CD4-positive, alpha-beta T cell (primary cell): ENCODE data around the gene GP1BA. TPM values are rescaled to one million over a fixed set of nuclear protein-coding genes. Genes with fewer than 3 reads are reported as not detected.

Experiments
- ATAC-seq: fragments of 200-7000 bp; cut with Tn5 transposase; one replicate; pipeline ENCODE4 v1.10.0; 2022; ENCODE audit warnings: mild to moderate bottlenecking; ENCODE audit not compliant: poor library complexity
- CTCF ChIA-PET: fragments of 350-600 bp; sonication (Branson Sonifier 250); formaldehyde crosslinking; loops from one replicate; lab custom pipeline; 2021; ENCODE audit warnings: antibody characterized with exemption, inconsistent platforms; lab: Charles Lee
- POLR2A ChIA-PET: fragments of 350-600 bp; sonication (Branson Sonifier 250); formaldehyde crosslinking; loops from one replicate; lab custom pipeline; 2021; ENCODE audit warnings: antibody characterized with exemption, inconsistent platforms; lab: Charles Lee
- DNase-seq, 14 experiments: peaks; one replicate each; pipeline ENCODE4 v3.0.0-alpha.2; 2013 to 2020; ENCODE audit warnings: mixed read lengths in 2 of 14
- H3K27ac ChIP-seq, 2 donors: one replicate each; pipeline versions ENCODE4 v1.5.1 to v1.7.0; 2013; ENCODE audit warnings: low read length in 2 of 2, low read depth in 1 of 2, mild to moderate bottlenecking in 1 of 2
- H3K27me3 ChIP-seq, 2 experiments: 1 replicate in 1 of 2; 2 replicates in 1 of 2; pipeline versions ENCODE4 v1.6.1 to v1.7.0; 2013; ENCODE audit warnings: low read length in 2 of 2, control low read depth in 1 of 2, mild to moderate bottlenecking in 1 of 2, moderate library complexity in 1 of 2; ENCODE audit not compliant: insufficient read depth in 2 of 2, control insufficient read depth in 1 of 2
- H3K36me3 ChIP-seq: one replicate; pipeline ENCODE4 v1.6.1; 2013; ENCODE audit warnings: low read length, control low read depth; ENCODE audit not compliant: insufficient read depth
- H3K4me1 ChIP-seq: one replicate; pipeline ENCODE4 v1.6.1; 2013; ENCODE audit warnings: low read length, control low read depth; ENCODE audit not compliant: insufficient read depth
- H3K4me3 ChIP-seq: one replicate; pipeline ENCODE4 v1.5.1; 2013; ENCODE audit warnings: mild to moderate bottlenecking, low read length, moderate library complexity
- H3K9me3 ChIP-seq, 2 experiments: 1 replicate in 1 of 2; 2 replicates in 1 of 2; pipeline versions ENCODE4 v1.6.1 to v1.7.0; 2013; ENCODE audit warnings: low read length in 2 of 2, mild to moderate bottlenecking in 2 of 2, control low read depth in 1 of 2, moderate library complexity in 1 of 2; ENCODE audit not compliant: control insufficient read depth in 1 of 2, insufficient read depth in 1 of 2
- H3K27ac Mint-ChIP-seq: one replicate; pipeline ENCODE4 v1.8.0; 2020; ENCODE audit warnings: mixed read lengths
- H3K27me3 Mint-ChIP-seq: one replicate; pipeline ENCODE4 v1.8.0; 2021; ENCODE audit warnings: mixed read lengths
- H3K36me3 Mint-ChIP-seq: one replicate; pipeline ENCODE4 v1.8.0; 2021; ENCODE audit warnings: low read depth, mixed read lengths
- H3K4me1 Mint-ChIP-seq: one replicate; pipeline ENCODE4 v1.8.0; 2021; ENCODE audit warnings: low read depth, mixed read lengths
- H3K4me3 Mint-ChIP-seq: one replicate; pipeline ENCODE4 v1.8.0; 2020; ENCODE audit warnings: mild to moderate bottlenecking, mixed read lengths
- H3K9me3 Mint-ChIP-seq: one replicate; pipeline ENCODE4 v1.8.0; 2020; ENCODE audit warnings: mixed read lengths
- CTCF ChIP-seq: fragments of 200-600 bp; IDR thresholded peaks from one replicate; pipeline ENCODE4 v1.8.0; 2022; ENCODE audit warnings: antibody characterized with exemption, mild to moderate bottlenecking
- intact Hi-C, 2 experiments: fragments of 100-400 bp; cut with DNase I in 1 of 2; cut with micrococcal nuclease in 1 of 2; formaldehyde crosslinking; loops; one replicate each; pipeline versions ENCODE4 v1.15.1 to v1.9.0; 2023 to 2025; cut with DNase I, micrococcal nuclease
- total RNA-seq, 174 experiments: library from RNA in 2 of 174; stranded (reverse) in 2 of 174; gene quantifications; one replicate each; pipeline ENCODE4 v1.2.3 and lab custom pipeline; 2021 to 2026

Gene GP1BA
- total RNA-seq, 2 experiments from 2014 or later: not detected

GRCh38 chr17:4934173-4934979 lies 2.3 kb downstream of the GP1BA start:
- H3K27me3 Mint-ChIP-seq: no peaks in the 10 kb centered on the region
- CTCF ChIA-PET: interaction anchor here (0.6 kb wide), 1 partner anchor 119 kb away, joined by 3 read pairs; no protein-coding TSS in a partner anchor
- Histone ChIP-seq H3K36me3 (peaks cover 23% of the 10 kb centered on the region), H3K9me3 (no peaks in the 10 kb centered on the region), H3K4me3 (no peak overlapping the region), H3K4me1 (peaks cover 33% of the 10 kb centered on the region), H3K27me3 (no peaks in the 10 kb centered on the region), H3K27ac (no peak overlapping the region)
- intact Hi-C loops: no loop called here
- H3K36me3 Mint-ChIP-seq: peaks cover 29% of the 10 kb centered on the region
- no peak for ATAC-seq
- no peak overlapping the region for H3K4me3 Mint-ChIP-seq
- no peaks in the 10 kb centered on the region for H3K9me3 Mint-ChIP-seq
- TF ChIP-seq CTCF: no peak
- POLR2A ChIA-PET: interaction anchor here (1.1 to 1.3 kb wide), 2 partner anchors 31 to 33 kb away, joined by 3 to 10 read pairs; partner anchors contain the start of gene SPAG7
- H3K4me1 Mint-ChIP-seq: peaks cover 29% of the 10 kb centered on the region
- H3K27ac Mint-ChIP-seq: peak overlapping the region; percentile 46
- peak in 3 of 14 experiments; percentile 20 to 57 (median 30) for DNase-seq

- no peak overlapping the region for H3K27ac Mint-ChIP-seq
- Histone ChIP-seq H3K27ac (peak overlapping the region in 1 of 2 donors; percentile 15), H3K9me3 (no peaks in the 10 kb centered on the region), H3K4me3 (no peak overlapping the region), H3K4me1 (peaks cover 40% of the 10 kb centered on the region), H3K27me3 (no peaks in the 10 kb centered on the region), H3K36me3 (peaks cover 23% of the 10 kb centered on the region)
- H3K36me3 Mint-ChIP-seq: peaks cover 35% of the 10 kb centered on the region
- intact Hi-C loops: no loop called here
- no peak overlapping the region for H3K4me3 Mint-ChIP-seq
- H3K27me3 Mint-ChIP-seq: no peaks in the 10 kb centered on the region
- H3K9me3 Mint-ChIP-seq: no peaks in the 10 kb centered on the region
- no peak for TF ChIP-seq CTCF
- ATAC-seq (no peak), DNase-seq (no peak)
- ChIA-PET CTCF (interaction anchor here (0.6 kb wide), 1 partner anchor 130 kb away, joined by 3 read pairs; no protein-coding TSS in a partner anchor), POLR2A (interaction anchor here (0.6 to 6.2 kb wide), 3 partner anchors 12 to 82 kb away, joined by 3 to 137 read pairs (median 5); partner anchors contain the start of genes ENO3 and PFN1)
- H3K4me1 Mint-ChIP-seq: peaks cover 35% of the 10 kb centered on the region
These were observed 3.6 kb downstream of the GP1BA start for GRCh38 chr17:4935650-4936049.

GRCh38 chr17:4936436-4936835 lies 4.4 kb downstream of the GP1BA start:
- Mint-ChIP-seq H3K4me1 (peaks cover 43% of the 10 kb centered on the region), H3K27ac (no peak overlapping the region)
- CTCF ChIA-PET: no interaction called here

More at GRCh38 chr17:4936436-4936835, 4.4 kb downstream of the GP1BA start:
- ATAC-seq (no peak), DNase-seq (no peak)
- no peak overlapping the region for H3K27ac ChIP-seq
- H3K9me3 ChIP-seq: no peaks in the 10 kb centered on the region
- peaks cover 23% of the 10 kb centered on the region for H3K36me3 ChIP-seq
- no peaks in the 10 kb centered on the region for H3K9me3 Mint-ChIP-seq
- intact Hi-C loops: no loop called here
- H3K4me3 ChIP-seq: no peak overlapping the region
- H3K36me3 Mint-ChIP-seq: peaks cover 37% of the 10 kb centered on the region
- POLR2A ChIA-PET: interaction anchor here (0.6 to 6.2 kb wide), 2 partner anchors 13 to 481 kb away, joined by 3 to 137 read pairs; partner anchors contain the start of genes ENO3 and PFN1
- H3K27me3 ChIP-seq: no peaks in the 10 kb centered on the region
- TF ChIP-seq CTCF: no peak
- no peaks in the 10 kb centered on the region for H3K27me3 Mint-ChIP-seq
- H3K4me3 Mint-ChIP-seq: peak overlapping the region; percentile 27
- peaks cover 47% of the 10 kb centered on the region for H3K4me1 ChIP-seq
